Medulla oblongata (tissue), 1 donor: ENCODE results near the gene SGMS1.
"Not testable (repeated sequence)": the region's sequence is repeated elsewhere in the genome, so short reads cannot be mapped to it uniquely, and the experiment has no call there.

Source experiments
- DNase-seq: peaks from one replicate; pipeline ENCODE4 v3.0.0-alpha.2; 2015; ENCODE audit errors: extremely low spot score

Gene SGMS1

DNA sequence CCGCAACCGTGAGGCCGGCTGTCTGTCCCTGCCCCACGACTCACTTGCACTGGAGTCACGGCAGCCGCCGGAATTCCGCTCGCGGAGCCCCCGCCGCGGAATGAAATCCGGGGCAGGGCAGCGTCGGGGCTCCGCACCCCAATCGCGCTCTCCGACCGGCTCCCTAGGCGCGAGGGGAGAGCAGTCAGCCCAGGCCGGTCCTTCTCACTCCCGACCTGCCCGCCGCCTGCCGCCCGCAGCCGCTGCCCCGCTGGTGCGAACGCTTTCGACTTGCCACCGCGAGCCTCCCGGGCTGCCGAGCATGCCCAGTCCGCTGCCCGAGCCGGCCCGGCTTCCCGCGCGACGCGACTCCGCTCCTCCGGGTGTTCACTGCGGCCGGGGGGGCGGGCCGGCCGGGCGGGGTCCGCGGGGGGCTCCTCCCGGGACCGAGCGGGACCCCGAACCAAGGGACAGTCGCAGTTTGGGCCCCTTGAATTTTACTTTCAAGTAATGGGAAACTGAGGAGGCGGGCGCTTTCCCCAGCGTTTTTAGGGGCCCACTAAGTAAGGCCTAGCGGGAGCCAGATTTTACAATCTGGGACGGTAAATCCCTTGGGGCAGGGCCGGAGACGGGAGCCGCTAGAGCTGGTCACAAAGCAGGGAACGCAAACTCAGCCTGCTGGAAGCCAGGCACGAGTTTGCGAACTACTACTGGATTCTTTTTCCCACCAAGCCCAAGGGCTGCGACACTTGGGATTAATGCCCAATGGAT, at the start of gene SGMS1:
Gene SGMS1 (minus strand): TSS at position 294 of the 750 bp plus-strand sequence. CDS start 279,842 bp downstream, outside the sequence.
- peak; percentile 83 for DNase-seq

DNA sequence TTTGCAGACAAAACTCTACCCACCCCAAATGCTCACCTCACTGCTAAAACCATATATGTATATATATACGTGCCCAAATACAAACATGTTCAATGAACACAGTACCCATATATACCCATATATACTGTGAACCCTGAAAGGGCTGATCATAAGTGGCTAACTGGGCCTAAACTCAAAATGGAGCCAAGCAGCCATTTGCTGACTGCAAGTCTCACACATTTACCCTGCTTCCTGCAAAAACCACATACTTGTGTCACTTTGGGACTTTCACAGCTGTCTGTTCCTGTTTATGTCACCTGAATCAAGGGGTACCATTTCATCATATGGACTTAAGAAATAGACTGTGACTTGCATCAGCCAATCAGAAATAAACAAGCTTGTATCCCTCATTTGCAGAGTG, 48.4 kb upstream of the SGMS1 start:
- not testable (repeated sequence) for DNase-seq

DNA sequence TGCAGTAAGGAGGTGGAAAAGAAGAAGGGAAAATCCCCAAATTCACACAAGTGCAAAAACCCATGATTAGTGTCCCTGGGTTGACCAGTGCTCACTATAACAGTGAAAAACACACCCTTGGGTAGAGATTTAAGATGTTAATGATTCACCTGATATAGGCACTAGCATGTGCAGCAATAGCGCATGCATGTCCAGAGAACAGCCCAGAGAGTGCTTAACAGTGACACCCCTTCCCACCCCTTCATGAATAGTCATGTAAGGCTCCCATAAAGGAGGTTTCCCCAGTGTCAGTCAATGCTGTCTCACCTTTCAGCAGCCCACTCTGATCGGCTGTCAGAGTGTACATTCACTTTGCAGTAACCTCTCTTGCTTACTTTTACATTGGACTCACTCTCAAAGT, 47.9 kb upstream of the SGMS1 start:
- DNase-seq = not testable (repeated sequence)

DNA sequence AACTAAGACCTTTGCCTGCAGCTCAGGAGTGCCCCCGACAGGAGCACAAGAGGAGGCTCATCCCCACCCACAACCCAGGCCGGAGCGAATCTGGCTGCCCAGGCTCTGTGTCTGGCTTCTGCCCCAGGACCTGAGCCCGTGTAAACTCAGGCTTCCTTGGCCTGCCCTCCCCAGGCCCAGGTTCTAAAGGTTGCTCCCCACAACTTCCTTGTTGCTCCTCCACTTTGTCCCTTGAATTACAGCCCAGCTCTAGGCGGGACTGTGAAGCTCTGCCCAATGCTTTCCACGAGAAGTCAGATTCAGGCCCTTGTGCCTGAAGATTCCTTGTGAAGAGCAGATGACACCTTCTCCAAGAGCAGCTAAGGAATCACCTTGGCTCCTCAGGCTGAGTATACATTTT, 46.2 kb upstream of the SGMS1 start:
- DNase-seq = not testable (repeated sequence)

DNA sequence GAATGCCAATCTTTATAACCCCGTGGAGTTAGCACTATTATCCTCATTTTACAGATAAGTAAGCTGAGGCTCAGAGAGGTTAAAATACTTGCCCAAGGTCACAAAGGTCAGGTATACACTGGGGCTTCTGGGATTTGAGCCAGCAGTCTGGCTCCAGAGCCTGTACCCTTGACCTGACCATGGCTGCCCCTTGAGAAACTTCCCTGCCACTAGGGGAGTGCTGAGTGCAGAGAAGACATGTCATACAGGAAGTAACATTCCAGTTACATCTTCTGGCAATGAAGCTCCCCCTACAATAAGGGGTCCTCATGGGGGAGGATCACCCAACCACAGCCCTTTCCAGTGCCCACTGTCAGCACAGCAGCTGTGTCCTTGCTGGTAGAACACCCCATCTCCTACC, 43.6 kb upstream of the SGMS1 start:
- DNase-seq = not testable (repeated sequence)

DNA sequence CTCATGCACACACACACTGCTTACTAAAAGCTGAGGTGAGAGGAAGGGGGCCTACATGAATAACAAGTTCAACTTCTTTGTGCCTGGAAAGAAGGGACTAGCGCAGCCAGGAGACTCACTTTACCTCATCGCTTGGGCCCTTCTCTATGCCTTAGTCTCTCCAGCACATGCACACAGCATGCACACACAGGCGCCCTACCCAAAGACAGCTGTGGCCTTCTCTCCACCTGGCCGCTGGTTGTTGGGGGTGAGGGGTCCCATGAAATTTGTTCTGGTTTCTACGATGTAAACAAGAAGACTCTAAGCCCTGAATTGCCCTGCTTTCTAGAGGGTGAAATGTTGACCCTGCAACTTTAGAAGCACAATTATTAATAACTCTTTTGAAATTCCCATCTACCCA, 38.7 kb upstream of the SGMS1 start:
- not testable (repeated sequence) for DNase-seq

DNA sequence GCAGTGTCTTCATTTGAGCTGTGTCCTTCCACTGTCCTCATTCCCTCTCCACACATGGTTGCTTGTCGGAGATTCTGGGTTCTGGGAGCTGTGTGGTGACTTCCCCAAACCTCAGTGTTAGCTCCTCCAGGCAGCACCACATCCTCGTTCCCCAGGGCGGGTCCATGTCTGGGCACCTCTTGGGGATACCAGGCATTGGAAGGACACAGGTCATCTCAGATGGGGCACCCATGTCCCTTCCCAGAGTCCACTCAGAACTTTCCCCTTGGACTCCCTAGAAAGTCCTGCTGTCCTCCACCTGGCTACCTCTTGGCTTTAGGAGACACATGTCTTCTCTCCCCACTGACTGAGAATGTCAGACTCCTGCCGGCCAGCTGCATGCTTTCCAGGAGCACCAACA, 37.8 kb upstream of the SGMS1 start:
- DNase-seq = not testable (repeated sequence)

DNA sequence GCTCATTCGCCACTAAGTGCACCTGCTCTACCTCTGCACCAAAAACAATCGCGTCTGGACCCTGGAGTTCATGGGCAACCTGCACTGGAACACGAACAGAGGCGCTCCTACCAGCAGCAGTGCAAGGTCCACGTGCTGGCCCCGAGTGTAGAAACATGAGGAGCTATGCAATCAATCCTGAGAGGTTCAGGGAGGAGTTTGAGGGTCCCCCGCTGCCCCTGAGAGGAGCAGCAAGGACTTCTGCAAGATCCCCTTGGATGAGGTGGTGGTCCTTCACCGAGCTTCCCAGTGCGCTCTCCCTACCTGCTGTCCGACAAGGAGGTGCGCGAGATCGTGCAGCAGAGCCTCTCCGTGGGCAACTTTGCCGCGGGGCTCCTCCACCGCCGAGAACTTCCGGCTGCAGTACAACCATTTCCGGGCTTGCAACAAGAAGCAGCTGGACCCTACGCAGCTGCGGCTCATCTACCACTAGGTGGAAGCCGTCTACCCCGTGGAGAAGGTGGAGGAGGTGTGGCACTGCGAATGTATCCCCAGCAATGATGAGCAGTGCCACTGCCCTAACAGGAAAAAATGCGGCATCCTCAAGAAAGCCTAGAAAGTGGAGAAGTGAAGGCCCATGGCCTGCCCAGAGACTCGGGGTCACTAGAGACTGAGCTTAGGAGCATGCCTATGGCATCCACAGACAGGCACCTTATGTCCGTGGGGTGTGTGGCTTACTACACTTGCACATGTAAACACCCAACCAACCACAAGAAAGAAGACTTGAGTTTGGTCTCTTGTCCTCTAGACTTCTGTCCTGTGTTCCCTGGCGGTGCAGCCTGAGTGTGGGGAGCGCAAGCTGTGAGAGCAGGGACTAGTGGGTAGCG, 36.3 kb upstream of the SGMS1 start:
- DNase-seq = not testable (repeated sequence)

DNA sequence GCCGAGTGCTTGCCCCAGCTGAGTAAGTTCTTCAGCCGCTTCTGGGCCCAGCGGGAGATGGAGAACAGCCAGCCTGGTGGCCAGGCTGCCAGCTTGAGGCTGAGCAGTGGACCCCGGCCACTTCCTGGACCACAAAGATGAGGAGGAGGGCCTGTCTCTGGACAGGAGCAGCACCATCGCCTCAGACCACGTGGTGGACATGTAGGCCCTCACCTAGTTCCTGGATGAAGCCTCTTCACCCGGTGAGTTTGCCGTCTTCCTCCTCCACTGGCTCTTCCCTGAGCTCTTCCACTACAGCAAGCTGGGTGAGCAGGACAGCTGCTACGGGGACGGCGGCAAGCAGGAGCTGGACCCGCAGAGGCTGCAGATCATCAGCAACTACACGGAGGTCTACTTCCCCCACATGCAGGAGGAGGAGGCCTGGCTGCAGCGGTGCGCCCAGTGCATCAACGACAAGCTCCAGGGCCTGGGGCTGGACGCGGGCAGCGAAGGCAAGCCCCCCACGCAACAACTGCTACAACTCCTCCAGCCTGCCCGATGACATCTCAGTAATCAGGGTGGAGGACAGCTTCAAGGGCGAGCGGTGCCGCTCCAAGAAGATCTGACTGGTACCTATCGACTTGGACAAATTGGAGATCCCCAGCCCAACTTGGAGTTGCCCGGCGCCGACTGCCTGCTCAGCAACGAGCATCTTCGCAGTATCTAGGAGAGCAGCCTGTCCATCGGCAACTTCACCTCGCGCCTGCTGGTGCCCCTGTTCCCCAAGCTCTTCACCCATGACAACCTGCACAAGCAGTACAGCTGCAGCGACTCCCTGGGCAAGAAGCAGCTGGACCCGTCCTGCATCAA, 35.5 kb upstream of the SGMS1 start:
- DNase-seq = not testable (repeated sequence)

DNA sequence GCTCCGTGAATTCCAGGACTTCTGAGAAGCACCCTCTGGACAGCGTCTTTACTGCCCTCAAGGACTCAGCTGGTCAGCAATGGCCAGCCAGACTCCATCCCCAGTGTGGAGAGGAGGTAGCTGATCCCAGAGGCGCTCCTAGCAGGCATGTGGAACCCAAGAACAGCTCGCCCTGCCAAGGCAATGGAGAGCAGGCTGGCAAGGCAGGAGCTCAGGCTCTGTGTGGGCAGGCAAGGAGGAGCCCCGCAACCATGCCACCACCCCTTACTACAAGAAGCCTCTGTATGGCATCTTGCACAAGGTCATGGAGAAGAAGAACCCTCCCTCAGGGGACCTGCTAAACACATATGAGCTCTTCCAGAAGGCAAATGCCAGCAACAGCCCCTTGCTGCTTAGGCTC, 34.4 kb upstream of the SGMS1 start:
- DNase-seq = no peak

DNA sequence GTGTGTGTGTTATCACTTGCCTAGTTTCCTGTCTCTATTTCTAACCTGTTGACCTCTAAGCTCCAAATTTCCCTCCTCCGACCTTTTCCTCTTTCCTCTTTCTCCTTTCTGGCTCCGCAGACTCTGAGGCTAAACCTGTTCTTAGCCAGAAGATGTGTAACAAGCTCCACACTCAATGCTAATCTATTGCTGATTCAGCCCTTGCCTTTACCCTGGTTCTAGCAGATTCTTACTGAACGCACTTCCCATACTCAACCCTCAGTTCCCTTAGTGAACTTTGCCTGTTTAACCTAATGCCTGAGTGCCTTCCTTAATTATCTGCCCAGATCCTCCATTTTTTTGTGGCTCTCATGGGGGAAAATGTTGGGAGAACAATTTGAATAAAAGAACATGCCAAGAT, 30.0 kb upstream of the SGMS1 start:
- peak; percentile 21 for DNase-seq

DNA sequence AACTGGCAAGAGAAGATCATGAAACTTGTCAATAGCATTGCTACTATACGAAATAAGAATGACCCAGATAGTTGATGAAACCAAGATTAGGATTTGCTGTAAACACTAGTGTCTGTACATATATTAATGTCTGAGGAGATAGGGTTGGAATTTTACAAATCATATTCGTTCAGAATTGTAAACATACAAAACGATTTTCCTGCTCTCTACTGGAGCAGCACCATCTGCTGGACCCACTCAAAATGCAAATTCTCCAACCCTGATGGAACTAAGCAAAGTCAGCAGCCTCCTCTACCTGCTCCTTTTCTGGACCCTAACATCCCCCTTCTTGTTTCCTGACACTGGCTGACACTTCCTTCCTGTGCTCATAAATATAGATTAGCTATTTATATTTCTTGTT, 29.4 kb upstream of the SGMS1 start:
- peak; percentile 52 for DNase-seq

DNA sequence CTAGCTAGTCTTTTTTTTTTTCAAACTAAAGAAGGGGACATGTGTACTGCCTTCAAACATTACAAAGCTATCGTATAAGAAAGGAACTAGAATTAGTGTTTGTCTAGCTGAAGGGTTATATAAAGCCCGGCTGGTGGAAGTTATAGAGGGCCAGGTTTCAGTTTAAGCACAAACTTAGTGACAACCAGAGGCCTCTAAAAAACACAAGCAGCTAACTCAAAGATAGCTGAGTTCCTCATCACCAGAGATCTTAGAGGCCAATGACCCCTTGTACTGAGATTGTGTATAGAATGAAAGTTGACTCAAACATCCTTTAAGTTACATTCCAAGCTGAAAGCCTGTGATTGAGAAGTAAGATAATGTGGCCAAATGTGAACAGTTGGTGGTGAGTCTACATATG, 28.1 kb upstream of the SGMS1 start:
- DNase-seq = peak; percentile 16

DNA sequence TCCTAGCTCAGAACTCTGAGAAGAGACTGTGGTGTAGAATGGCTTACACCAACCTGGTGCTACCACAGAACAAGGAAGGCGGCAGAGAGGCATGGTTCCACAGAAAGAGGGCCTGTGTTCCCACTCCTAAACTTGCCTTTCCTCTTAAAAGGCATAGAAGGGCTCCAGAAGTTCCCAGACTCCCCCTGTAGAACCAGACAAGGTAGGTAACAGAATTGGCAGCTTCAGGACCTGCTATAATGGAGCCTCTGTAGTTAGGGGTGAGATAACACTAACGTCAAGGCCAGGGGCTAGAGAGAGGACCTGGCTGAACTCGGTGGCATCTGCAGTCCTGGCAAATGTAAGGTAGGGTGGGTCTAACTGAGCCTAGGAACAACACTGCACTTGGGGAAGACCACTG, 26.7 kb upstream of the SGMS1 start:
- DNase-seq = no peak

DNA sequence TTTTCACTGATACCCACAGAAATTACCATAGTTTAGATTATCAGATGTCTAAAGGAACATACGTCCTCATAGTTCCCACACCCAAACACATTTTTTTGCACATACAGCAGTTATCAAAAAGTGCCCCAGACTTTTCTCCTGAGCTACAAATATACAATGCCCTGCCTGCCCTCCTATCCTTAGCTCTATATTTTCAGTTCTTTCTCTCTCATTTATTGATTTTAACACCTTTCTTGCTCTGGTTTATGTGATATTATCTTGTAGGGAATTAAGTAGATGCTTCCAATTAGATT, 25.1 kb upstream of the SGMS1 start:
- DNase-seq = no peak

DNA sequence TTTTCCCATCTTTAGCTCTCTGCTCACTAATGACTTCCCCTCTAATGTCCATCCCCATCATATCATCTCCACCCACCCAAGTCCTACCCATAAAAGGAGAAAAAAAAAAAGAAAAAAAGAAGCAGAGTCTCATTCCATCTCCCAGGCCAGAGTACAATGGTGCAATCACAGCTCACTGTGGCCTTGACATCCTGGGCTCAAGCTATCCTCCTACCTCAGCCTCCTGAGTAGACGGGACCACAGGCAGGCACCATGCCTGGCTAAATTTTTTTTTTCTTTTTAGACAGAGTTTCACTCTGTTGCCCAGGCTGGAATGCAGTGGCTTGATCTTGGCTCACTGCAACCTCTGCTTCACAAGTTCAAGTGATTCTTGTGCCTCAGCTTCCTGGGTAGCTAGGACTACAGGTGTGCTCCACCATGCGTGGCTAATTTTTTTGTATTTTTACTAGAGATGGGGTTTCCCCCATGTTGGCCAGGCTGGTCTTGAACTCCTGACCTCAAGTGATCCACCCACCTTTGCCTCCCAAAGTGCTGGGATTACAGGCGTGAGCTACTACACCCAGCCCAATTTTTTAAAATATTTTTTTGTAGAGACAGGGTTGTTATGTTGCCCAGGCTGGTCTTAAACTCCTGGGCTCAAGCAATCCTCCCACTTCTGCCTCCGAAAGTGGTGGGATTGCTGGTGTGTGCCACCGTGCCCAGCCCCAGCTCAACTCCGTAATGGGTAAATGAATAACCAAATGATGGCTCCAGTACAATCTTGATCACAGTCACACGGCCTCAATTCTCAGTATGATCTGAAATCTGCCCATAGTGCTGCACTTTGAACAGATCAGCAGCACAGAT, 24.6 kb upstream of the SGMS1 start:
- DNase-seq = no peak

DNA sequence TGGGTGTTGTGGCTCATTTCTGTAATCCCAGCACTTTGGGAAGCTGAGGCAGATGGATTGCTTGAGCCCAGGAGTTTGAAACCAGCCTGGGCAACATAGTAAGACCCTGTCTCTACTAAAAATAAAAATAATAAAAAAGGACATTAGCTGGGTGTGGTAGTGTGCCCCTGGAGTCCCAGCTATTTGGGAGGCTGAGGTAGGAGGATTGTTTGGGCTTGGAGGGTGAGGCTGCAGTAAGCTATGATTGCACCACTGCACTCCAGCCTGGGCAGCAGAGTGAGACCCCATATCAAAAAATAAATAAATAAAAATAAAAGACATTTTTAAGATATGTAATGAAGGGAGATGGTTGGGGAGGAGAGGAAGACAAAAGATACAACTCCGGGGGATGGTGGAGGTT, 23.6 kb upstream of the SGMS1 start:
- not testable (repeated sequence) for DNase-seq

DNA sequence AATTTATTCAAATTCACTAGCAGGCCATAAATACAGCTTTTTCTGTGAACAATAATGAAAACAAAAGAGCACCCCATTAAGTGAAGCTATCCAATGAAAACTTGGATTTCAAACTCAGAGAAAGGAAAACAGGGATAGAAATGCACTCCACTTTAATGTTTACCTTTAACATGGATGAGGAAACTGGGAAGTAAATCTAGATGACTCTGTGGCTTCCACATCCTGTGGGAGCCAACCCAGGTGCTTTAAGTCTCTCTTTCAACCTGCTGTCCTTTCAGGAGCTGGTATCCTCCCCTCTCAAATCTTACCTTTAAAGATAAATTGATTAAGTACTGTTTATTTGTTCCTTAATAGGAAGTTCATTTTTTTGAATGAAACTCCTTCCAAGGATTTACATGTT, 21.5 kb upstream of the SGMS1 start:
- no peak for DNase-seq

DNA sequence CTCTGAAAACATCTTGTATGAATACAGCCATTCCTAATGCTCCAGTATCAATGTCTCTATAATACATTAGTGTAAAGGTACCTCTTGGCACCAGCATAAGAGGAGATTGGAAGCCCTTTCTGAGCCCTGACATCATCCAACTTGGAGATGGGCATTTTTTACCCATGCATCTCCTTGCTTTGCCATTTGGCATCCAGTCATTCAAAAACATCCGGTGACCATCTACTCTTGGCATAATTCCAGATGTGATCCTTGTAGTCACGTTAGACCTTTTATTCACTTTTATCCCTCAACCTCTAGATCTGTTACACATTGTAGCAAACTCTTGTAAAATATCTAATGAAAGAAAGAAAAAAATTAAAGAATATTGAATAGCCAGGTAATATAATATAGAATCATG, 17.9 kb upstream of the SGMS1 start:
- no peak for DNase-seq

DNA sequence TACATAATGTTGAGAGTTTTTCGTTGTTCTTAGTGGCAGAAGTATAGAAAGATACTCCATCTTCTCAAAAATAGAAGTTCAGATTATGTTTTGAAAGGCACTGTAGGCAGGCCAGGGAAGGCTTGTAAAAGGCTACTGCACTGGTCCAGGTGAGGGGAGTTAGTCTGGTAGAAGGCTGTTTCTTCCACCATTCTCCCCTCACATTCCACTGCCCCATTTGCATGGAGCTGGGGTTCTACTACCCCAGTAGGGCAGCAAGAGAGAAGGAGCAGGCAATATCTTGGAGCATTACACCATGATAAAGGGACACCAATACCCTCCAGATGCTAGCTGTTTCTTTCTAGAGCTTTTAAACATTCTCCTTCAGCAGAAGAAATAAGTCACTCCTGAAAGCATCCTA, 16.5 kb upstream of the SGMS1 start:
- no peak for DNase-seq
